SK-N-SH (cell line): ENCODE data around the gene NCF4. TPM values are rescaled to one million over a fixed set of nuclear protein-coding genes. Genes with fewer than 3 reads are reported as not detected.

Source experiments
- CTCF ChIA-PET: fragments of 300-600, 350-600 bp; formaldehyde crosslinking; extraction: SDS; loops from one replicate; lab custom pipeline; 2021; lab: Yijun Ruan, JAX
- POLR2A ChIA-PET: fragments of 350-600 bp; sonication (Branson Sonifier 250); formaldehyde crosslinking; extraction: SDS; loops from one replicate; lab custom pipeline; 2020; ENCODE audit warnings: antibody characterized with exemption, inconsistent platforms; lab: Yijun Ruan, JAX
- DNase-seq: peaks from one replicate; pipeline ENCODE4 v3.0.0; 2012
- H2AFZ ChIP-seq: fragments of 200-600 bp; sonication (generic); 2 replicates; pipeline ENCODE4 v1.8.1; 2016; ENCODE audit warnings: antibody characterized with exemption, mild to moderate bottlenecking, low read depth
- H3F3A ChIP-seq: fragments of 200-600 bp; sonication (generic); replicated peaks from 2 replicates; pipeline ENCODE3; 2016; ENCODE audit warnings: antibody characterized with exemption, mild to moderate bottlenecking; ENCODE audit not compliant: insufficient read depth
- H3K27ac ChIP-seq, 2 experiments: fragments of 200-500 bp in 1 of 2; fragments of 200-600 bp in 1 of 2; sonication (Bioruptor generic) in 1 of 2; sonication (generic), shearing (Covaris generic) in 1 of 2; 2 replicates each; pipeline versions ENCODE4 v1.5.1 to v1.6.1; 2014 to 2016; ENCODE audit warnings: low read depth in 2 of 2, inconsistent platforms in 1 of 2, low read length in 1 of 2, mild to moderate bottlenecking in 1 of 2, mixed read lengths in 1 of 2
- H3K27me3 ChIP-seq: fragments of 200-600 bp; sonication (generic), shearing (Covaris generic); 2 replicates; pipeline ENCODE4 v1.6.1; 2016; ENCODE audit warnings: mixed run types; ENCODE audit not compliant: insufficient read depth
- H3K36me3 ChIP-seq, 2 experiments: fragments of 200-500 bp in 1 of 2; fragments of 200-600 bp in 1 of 2; sonication (Bioruptor generic) in 1 of 2; sonication (generic) in 1 of 2; replicated peaks in 1 of 2; 2 replicates each; pipeline versions ENCODE3 to v1.5.1; 2014 to 2016; ENCODE audit warnings: low read length in 1 of 2, mild to moderate bottlenecking in 1 of 2; ENCODE audit not compliant: insufficient read depth in 2 of 2, control insufficient read depth in 1 of 2
- H3K4me1 ChIP-seq, 2 experiments: fragments of 200-500 bp in 1 of 2; fragments of 200-600 bp in 1 of 2; sonication (Bioruptor generic) in 1 of 2; sonication (generic), shearing (Covaris generic) in 1 of 2; 2 replicates each; pipeline versions ENCODE4 v1.5.1 to v1.6.1; 2014 to 2016; ENCODE audit warnings: low read depth in 1 of 2, low read length in 1 of 2, mixed run types in 1 of 2; ENCODE audit not compliant: insufficient read depth in 2 of 2, control insufficient read depth in 1 of 2
- H3K4me2 ChIP-seq: fragments of 200-600 bp; sonication (generic), shearing (Covaris generic); 2 replicates; pipeline ENCODE4 v1.6.1; 2017; ENCODE audit warnings: mixed run types
- H3K4me3 ChIP-seq, 2 experiments: fragments of 200-500 bp in 1 of 2; fragments of 200-600 bp in 1 of 2; sonication (Bioruptor generic) in 1 of 2; sonication (generic), shearing (Covaris generic) in 1 of 2; 2 replicates each; pipeline versions ENCODE4 v1.5.1 to v1.8.1; 2014 to 2016; ENCODE audit warnings: low read depth in 2 of 2, inconsistent platforms in 1 of 2, low read length in 1 of 2, mild to moderate bottlenecking in 1 of 2, mixed read lengths in 1 of 2, moderate library complexity in 1 of 2
- H3K79me2 ChIP-seq: fragments of 200-600 bp; sonication (generic); 2 replicates; pipeline ENCODE4 v1.8.1; 2017; ENCODE audit warnings: mild to moderate bottlenecking; ENCODE audit not compliant: insufficient read depth
- H3K9ac ChIP-seq: fragments of 200-600 bp; sonication (generic); 2 replicates; pipeline ENCODE4 v1.6.1; 2017; ENCODE audit warnings: mixed run types
- H3K9me2 ChIP-seq: fragments of 200-600 bp; sonication (generic); 2 replicates; pipeline ENCODE4 v1.6.1; 2017; ENCODE audit warnings: mixed run types
- H3K9me3 ChIP-seq: fragments of 200-600 bp; sonication (generic); 2 replicates; pipeline ENCODE4 v1.6.1; 2017; ENCODE audit warnings: mixed run types, mild to moderate bottlenecking, moderate library complexity
- H4K20me1 ChIP-seq: fragments of 200-600 bp; sonication (generic); 2 replicates; pipeline ENCODE4 v1.6.1; 2017; ENCODE audit warnings: mild to moderate bottlenecking, mixed run types; ENCODE audit not compliant: insufficient read depth
- CHD2 ChIP-seq: fragments of 150-350 bp; IDR thresholded peaks from 2 replicates; pipeline ENCODE4 v1.6.1; 2018; ENCODE audit warnings: low read length; ENCODE audit not compliant: partially characterized antibody
- CTCF ChIP-seq: fragments of 200-600 bp; sonication (generic); IDR thresholded peaks from 2 replicates; pipeline ENCODE4 v1.6.1; 2017; ENCODE audit warnings: antibody characterized with exemption, mild to moderate bottlenecking, moderate library complexity
- EZH2phosphoT487 ChIP-seq: fragments of 200-600 bp; sonication (generic); IDR thresholded peaks from 2 replicates; pipeline ENCODE4 v1.6.1; 2017; ENCODE audit warnings: low read depth, mixed run types, mild to moderate bottlenecking, antibody characterized with exemption, moderate library complexity, borderline replicate concordance
- FOSL2 ChIP-seq: IDR thresholded peaks from 2 replicates; pipeline ENCODE4 v1.4.0; 2012; ENCODE audit warnings: low read depth, mild to moderate bottlenecking, moderate library complexity, borderline replicate concordance
- FOXJ3 ChIP-seq: sonication (generic); formaldehyde crosslinking; IDR thresholded peaks from 2 replicates; pipeline ENCODE4 v1.5.1; 2020; ENCODE audit warnings: mild to moderate bottlenecking, missing genetic modification reagents
- GATA2 ChIP-seq: sonication (generic); formaldehyde crosslinking; IDR thresholded peaks from 2 replicates; pipeline ENCODE4 v1.5.0; 2020; ENCODE audit warnings: mild to moderate bottlenecking, missing genetic modification reagents
- JUND ChIP-seq: IDR thresholded peaks from 2 replicates; pipeline ENCODE4 v1.4.0; 2012
- NRF1 ChIP-seq: IDR thresholded peaks from 2 replicates; pipeline ENCODE4 v1.6.1; 2012; ENCODE audit warnings: low read depth, mild to moderate bottlenecking, low read length
- PBX3 ChIP-seq: IDR thresholded peaks from 2 replicates; pipeline ENCODE4; 2012
- RAD21 ChIP-seq: IDR thresholded peaks from 2 replicates; pipeline ENCODE4 v1.6.1; 2012; ENCODE audit warnings: mild to moderate bottlenecking, low read length
- RCOR1 ChIP-seq: fragments of 150-350 bp; IDR thresholded peaks from 2 replicates; pipeline ENCODE4 v1.6.1; 2017; ENCODE audit warnings: antibody characterized with exemption, low read length
- RFX5 ChIP-seq: IDR thresholded peaks from 2 replicates; pipeline ENCODE4 v1.6.1; 2012; ENCODE audit warnings: mild to moderate bottlenecking, improper control_type of control experiment, low read length
- SMC3 ChIP-seq: IDR thresholded peaks from 2 replicates; pipeline ENCODE4 v1.6.1; 2012; ENCODE audit warnings: low read depth, low read length, improper control_type of control experiment
- TCF12 ChIP-seq: IDR thresholded peaks from 2 replicates; pipeline ENCODE4 v1.4.0; 2012
- USF1 ChIP-seq: IDR thresholded peaks from 2 replicates; pipeline ENCODE4 v1.4.0; 2012; ENCODE audit warnings: low read depth, borderline replicate concordance
- USF2 ChIP-seq: fragments of 150-350 bp; IDR thresholded peaks from 2 replicates; pipeline ENCODE4 v1.6.1; 2017; ENCODE audit warnings: antibody characterized with exemption, low read length, low read depth, borderline replicate concordance
- ZBTB33 ChIP-seq: IDR thresholded peaks from 2 replicates; pipeline ENCODE4 v1.4.0; 2012; ENCODE audit warnings: low read depth, borderline replicate concordance
- WGBS: methylation state at CpG from one replicate; pipeline ENCODE4 v1.1.6; 2017; ENCODE audit warnings: low lambda C conversion rate; 5-methylcytosine and 5-hydroxymethylcytosine counted together
- polyA plus RNA-seq, 3 experiments: library from polyadenylated mRNA; depleted of rRNA; stranded (reverse); fragments of >200 nt; gene quantifications; 2 replicates each; pipeline ENCODE4 v1.2.3, GENCODE V29; 2012

NCF4 gene
- polyA plus RNA-seq, 1 of the 3 experiments (the other 2 are of a cell fraction), result not detected

- Histone ChIP-seq H3K9me3 (no peaks in the 10 kb centered on the region), H3K36me3 (no peaks in the 10 kb centered on the region), H2AFZ (no peak overlapping the region), H3K27ac (no peak overlapping the region), H3K9me2 (no peaks in the 10 kb centered on the region), H3K9ac (no peak overlapping the region), H3K79me2 (no peaks in the 10 kb centered on the region), H3K4me3 (no peak overlapping the region), H3F3A (no peaks in the 10 kb centered on the region), H3K27me3 (peaks cover 11% of the 10 kb centered on the region), H3K4me2 (no peak overlapping the region), H4K20me1 (no peaks in the 10 kb centered on the region), H3K4me1 (peaks cover 0 to 9% of the 10 kb centered on the region in 2 experiments; a peak in 1 of 4 replicates)
- WGBS, result 64% methylated on average over 2 of the region's 3 CpGs
- CTCF ChIA-PET, result interaction anchor here (0.6 to 6.0 kb wide), 30 partner anchors 10 to 318 kb away, joined by 4 to 159 read pairs (median 17); partner anchors contain the start of genes IFT27 and PVALB
- TF ChIP-seq RCOR1, result no peak
- TF ChIP-seq TCF12, result no peak
- no peak for TF ChIP-seq USF2
- no peak for TF ChIP-seq EZH2phosphoT487
- no peak for TF ChIP-seq FOSL2
- no peak for TF ChIP-seq ZBTB33
- no peak for DNase-seq
- POLR2A ChIA-PET, result no interaction called here
Observed at GRCh38 chr22:36855478-36855877, 5.3 kb upstream of the NCF4 start.

GRCh38 chr22:36856121-36856791 is 4.5 kb upstream of the NCF4 start:
- peak overlapping the region; percentile 13; the same call in 1 of the 2 replicates for H3K4me2 ChIP-seq
- POLR2A ChIA-PET, result interaction anchor here (0.6 to 1.0 kb wide), 2 partner anchors 80 to 256 kb away, joined by 3 to 4 read pairs; partner anchors contain the start of gene IFT27
- H4K20me1 ChIP-seq, result no peaks in the 10 kb centered on the region
- peak overlapping the region in 1 of 2 experiments; percentile 54; a peak in 1 of 4 replicates for H3K4me3 ChIP-seq
- CTCF ChIA-PET, result interaction anchor here (0.5 to 6.0 kb wide), 95 partner anchors 11 to 1557 kb away, joined by 3 to 159 read pairs (median 4); partner anchors contain the start of genes CACNG2, CSF2RB, IFT27 and PVALB
- no peaks in the 10 kb centered on the region for H3K36me3 ChIP-seq
- H2AFZ ChIP-seq, result no peak overlapping the region
- no peaks in the 10 kb centered on the region for H3F3A ChIP-seq
- peaks cover 11% of the 10 kb centered on the region for H3K27me3 ChIP-seq
- DNase-seq, result peak; percentile 89
- no peaks in the 10 kb centered on the region for H3K9me3 ChIP-seq
- H3K79me2 ChIP-seq, result no peaks in the 10 kb centered on the region
- peak overlapping the region in 1 of 2 experiments; percentile 41; a peak in 1 of 4 replicates for H3K27ac ChIP-seq
- peaks cover 0 to 9% of the 10 kb centered on the region in 2 experiments; a peak in 1 of 4 replicates for H3K4me1 ChIP-seq
- no peaks in the 10 kb centered on the region for H3K9me2 ChIP-seq
- TF ChIP-seq NRF1 (0 out of 2 replicates have a peak, but pooled peaks have one; percentile 14), USF1 (no peak), RAD21 (peak; percentile 80), RFX5 (no peak), CHD2 (peak; percentile 69), RCOR1 (no peak), CTCF (peak; percentile 100), SMC3 (peak; percentile 98), GATA2 (CRISPR knock-in tag) (peak; percentile 70), FOXJ3 (CRISPR knock-in tag) (0 out of 2 replicates have a peak, but pooled peaks have one; percentile 17), JUND (no peak), PBX3 (no peak)
- TF ChIP-seq, all 33 proteins: peak for 7
- H3K9ac ChIP-seq, result no peak overlapping the region
- 5% methylated on average over 29 of the region's 30 CpGs for WGBS
